ENCODE measurements around the gene QPCT. TPM values are rescaled to one million over a fixed set of nuclear protein-coding genes. Genes with fewer than 3 reads are reported as not detected.

The QPCT gene
- polyA plus RNA-seq, 1 of the 3 experiments (the other 2 are of a cell fraction), result 0.12 TPM

DNA sequence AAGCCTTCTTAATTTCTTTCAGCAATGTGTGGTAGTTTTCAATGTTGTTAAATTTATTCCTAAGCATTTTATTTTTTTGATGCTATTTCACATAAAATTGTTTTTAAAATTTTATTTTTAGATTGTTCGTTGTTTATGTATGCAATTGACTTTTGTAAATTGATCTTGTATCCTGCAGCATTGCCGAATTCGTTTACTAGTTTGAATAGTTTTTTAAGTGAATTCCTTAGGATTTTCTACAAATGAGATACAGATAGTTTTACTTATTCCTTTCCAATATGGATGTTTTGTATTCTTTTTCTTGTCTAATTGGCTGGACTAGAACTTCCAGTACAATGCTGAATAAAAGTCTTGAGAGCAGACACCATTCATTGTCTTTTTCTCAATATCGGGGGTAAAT lies 55.6 kb downstream of the QPCT start:
- no peaks in the 10 kb centered on the region for H3K27me3 ChIP-seq (ENCODE audit: insufficient read depth)
- no peak overlapping the region for H3K4me2 ChIP-seq
- DNase-seq, result no peak
- H3K9me3 ChIP-seq, result 0 out of 2 replicates have a peak, but pooled peaks cover 5% of the 10 kb centered on the region
- no peaks in the 10 kb centered on the region for H3K79me2 ChIP-seq (ENCODE audit: insufficient read depth)
- no peak overlapping the region for H3K27ac ChIP-seq (ENCODE audit: low read depth in 2 of 2, low read length in 1 of 2)
- no peaks in the 10 kb centered on the region for H3F3A ChIP-seq (replicated peaks; ENCODE audit: insufficient read depth)
- H3K4me1 ChIP-seq (ENCODE audit: control insufficient read depth in 1 of 2, insufficient read depth in 2 of 2, low read depth in 1 of 2, low read length in 1 of 2), result peaks cover 0 to 6% of the 10 kb centered on the region in 2 experiments; a peak in 2 of 4 replicates
- no peaks in the 10 kb centered on the region for H3K36me3 ChIP-seq (replicated peaks in 1 of 2; ENCODE audit: control insufficient read depth in 1 of 2, insufficient read depth in 2 of 2, low read length in 1 of 2)
- POLR2A ChIA-PET, result no interaction called here
- TF ChIP-seq RFX5 (IDR thresholded peaks at IDR 0.05; ENCODE audit: low read length) (no peak), RXRA (IDR thresholded peaks at IDR 0.05; ENCODE audit: borderline replicate concordance, low read depth) (no peak), EP300 (IDR thresholded peaks at IDR 0.05; ENCODE audit: borderline replicate concordance in 1 of 2, low read depth in 1 of 2, low read length in 1 of 2) (no peak), SIN3A (IDR thresholded peaks at IDR 0.05; ENCODE audit: borderline replicate concordance, low read depth, low read length) (no peak), FOXJ3 (CRISPR knock-in tag; IDR thresholded peaks at IDR 0.05) (no peak), CHD2 (IDR thresholded peaks at IDR 0.05; ENCODE audit: low read length, partially characterized antibody) (no peak), TEAD4 (IDR thresholded peaks at IDR 0.05; ENCODE audit: borderline replicate concordance, insufficient read depth) (no peak), POLR2AphosphoS5 (IDR thresholded peaks at IDR 0.05; ENCODE audit: low read depth, low read length) (no peak), FOSL2 (IDR thresholded peaks at IDR 0.05; ENCODE audit: borderline replicate concordance, low read depth) (no peak), GATA2 (CRISPR knock-in tag; IDR thresholded peaks at IDR 0.05) (no peak), YY1 (IDR thresholded peaks at IDR 0.05; ENCODE audit: low read depth) (no peak), MEF2A (IDR thresholded peaks at IDR 0.05; ENCODE audit: borderline replicate concordance, low read depth) (no peak)
- TF ChIP-seq, protein P1, sequence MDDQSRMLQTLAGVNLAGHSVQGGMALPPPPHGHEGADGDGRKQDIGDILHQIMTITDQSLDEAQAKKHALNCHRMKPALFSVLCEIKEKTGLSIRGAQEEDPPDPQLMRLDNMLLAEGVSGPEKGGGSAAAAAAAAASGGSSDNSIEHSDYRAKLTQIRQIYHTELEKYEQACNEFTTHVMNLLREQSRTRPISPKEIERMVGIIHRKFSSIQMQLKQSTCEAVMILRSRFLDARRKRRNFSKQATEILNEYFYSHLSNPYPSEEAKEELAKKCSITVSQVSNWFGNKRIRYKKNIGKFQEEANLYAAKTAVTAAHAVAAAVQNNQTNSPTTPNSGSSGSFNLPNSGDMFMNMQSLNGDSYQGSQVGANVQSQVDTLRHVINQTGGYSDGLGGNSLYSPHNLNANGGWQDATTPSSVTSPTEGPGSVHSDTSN (IDR thresholded peaks at IDR 0.05), result no peak
- TF ChIP-seq, protein P2, sequence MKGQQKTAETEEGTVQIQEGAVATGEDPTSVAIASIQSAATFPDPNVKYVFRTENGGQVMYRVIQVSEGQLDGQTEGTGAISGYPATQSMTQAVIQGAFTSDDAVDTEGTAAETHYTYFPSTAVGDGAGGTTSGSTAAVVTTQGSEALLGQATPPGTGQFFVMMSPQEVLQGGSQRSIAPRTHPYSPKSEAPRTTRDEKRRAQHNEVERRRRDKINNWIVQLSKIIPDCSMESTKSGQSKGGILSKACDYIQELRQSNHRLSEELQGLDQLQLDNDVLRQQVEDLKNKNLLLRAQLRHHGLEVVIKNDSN (IDR thresholded peaks at IDR 0.05; ENCODE audit: borderline replicate concordance, low read depth), result no peak
- TF ChIP-seq, protein P3, sequence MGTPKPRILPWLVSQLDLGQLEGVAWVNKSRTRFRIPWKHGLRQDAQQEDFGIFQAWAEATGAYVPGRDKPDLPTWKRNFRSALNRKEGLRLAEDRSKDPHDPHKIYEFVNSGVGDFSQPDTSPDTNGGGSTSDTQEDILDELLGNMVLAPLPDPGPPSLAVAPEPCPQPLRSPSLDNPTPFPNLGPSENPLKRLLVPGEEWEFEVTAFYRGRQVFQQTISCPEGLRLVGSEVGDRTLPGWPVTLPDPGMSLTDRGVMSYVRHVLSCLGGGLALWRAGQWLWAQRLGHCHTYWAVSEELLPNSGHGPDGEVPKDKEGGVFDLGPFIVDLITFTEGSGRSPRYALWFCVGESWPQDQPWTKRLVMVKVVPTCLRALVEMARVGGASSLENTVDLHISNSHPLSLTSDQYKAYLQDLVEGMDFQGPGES (IDR thresholded peaks at IDR 0.05; ENCODE audit: low read depth, low read length), result no peak
- TF ChIP-seq, protein P4, sequence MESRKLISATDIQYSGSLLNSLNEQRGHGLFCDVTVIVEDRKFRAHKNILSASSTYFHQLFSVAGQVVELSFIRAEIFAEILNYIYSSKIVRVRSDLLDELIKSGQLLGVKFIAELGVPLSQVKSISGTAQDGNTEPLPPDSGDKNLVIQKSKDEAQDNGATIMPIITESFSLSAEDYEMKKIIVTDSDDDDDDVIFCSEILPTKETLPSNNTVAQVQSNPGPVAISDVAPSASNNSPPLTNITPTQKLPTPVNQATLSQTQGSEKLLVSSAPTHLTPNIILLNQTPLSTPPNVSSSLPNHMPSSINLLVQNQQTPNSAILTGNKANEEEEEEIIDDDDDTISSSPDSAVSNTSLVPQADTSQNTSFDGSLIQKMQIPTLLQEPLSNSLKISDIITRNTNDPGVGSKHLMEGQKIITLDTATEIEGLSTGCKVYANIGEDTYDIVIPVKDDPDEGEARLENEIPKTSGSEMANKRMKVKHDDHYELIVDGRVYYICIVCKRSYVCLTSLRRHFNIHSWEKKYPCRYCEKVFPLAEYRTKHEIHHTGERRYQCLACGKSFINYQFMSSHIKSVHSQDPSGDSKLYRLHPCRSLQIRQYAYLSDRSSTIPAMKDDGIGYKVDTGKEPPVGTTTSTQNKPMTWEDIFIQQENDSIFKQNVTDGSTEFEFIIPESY (IDR thresholded peaks at IDR 0.05; ENCODE audit: borderline replicate concordance, low read depth), result no peak
- H3K4me3 ChIP-seq (ENCODE audit: low read depth in 2 of 2, low read length in 1 of 2), result no peak overlapping the region
- 91% methylated on average over 4 of the region's 4 CpGs for WGBS (ENCODE audit: low lambda C conversion rate)
- H3K9ac ChIP-seq, result no peak overlapping the region
- no peaks in the 10 kb centered on the region for H3K9me2 ChIP-seq
- no peak overlapping the region for H2AFZ ChIP-seq (ENCODE audit: low read depth)
- CTCF ChIA-PET, result interaction anchor here (1.3 to 14.4 kb wide), 3 partner anchors 12 to 480 kb away, joined by 4 to 546 read pairs (median 5); no protein-coding TSS in a partner anchor
- no peaks in the 10 kb centered on the region for H4K20me1 ChIP-seq (ENCODE audit: insufficient read depth)

Data from SK-N-SH (cell line).